Measurements from ENCODE around the gene DCAF5. TPM values are rescaled to one million over a fixed set of nuclear protein-coding genes. Genes with fewer than 3 reads are reported as not detected.
"Not testable (repeated sequence)": the region's sequence is repeated elsewhere in the genome, so short reads cannot be mapped to it uniquely, and the experiment has no call there.

Gene DCAF5
- polyA plus RNA-seq, 3 donors, result 11.4 to 33.0 (median 23.5) TPM

GRCh38 chr14:69036757-69037506, 116.0 kb downstream of the DCAF5 start:
- 79 to 91% (median 89%) methylated on average over 10 of the region's 10 CpGs for WGBS, 3 donors

GRCh38 chr14:69034612-69035262, 118.2 kb downstream of the DCAF5 start:
- WGBS, 3 donors, result 64 to 82% (median 67%) methylated on average over 7 of the region's 7 CpGs
- H3K27ac ChIP-seq (ENCODE audit: low read depth, low read length), result no peak overlapping the region

More at GRCh38 chr14:69036757-69037506, 116.0 kb downstream of the DCAF5 start:
- H3K27ac ChIP-seq (ENCODE audit: low read depth, low read length), result no peak overlapping the region

GRCh38 chr14:69027242-69027913, 125.5 kb downstream of the DCAF5 start:
- no peak overlapping the region for H3K27ac ChIP-seq (ENCODE audit: low read depth, low read length)
- WGBS, 3 donors, result 28 to 79% (median 51%) methylated on average over 1 of the region's 1 CpG

DNA sequence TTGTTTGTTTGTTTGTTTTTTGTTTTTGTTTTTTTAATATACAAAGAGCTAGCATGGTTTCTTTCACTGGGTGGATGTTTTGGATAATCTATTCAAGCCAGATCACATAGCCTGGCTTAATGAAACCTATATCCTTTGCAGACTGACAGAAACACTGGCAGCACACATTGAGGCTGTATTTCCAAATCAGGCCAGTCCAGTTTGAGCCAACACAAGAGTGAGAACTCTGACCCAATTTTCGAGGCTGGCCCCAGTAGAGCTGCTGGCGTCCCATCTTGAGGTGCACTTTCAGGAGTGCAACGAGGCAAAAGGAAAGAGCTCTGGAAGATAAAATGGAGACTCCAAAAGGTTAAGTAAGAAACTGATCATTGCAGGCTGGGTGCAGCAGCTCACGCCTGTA, 129.9 kb downstream of the DCAF5 start:
- H3K27ac ChIP-seq (ENCODE audit: low read depth, low read length), result no peak overlapping the region
- 80 to 88% (median 87%) methylated on average over 4 of the region's 4 CpGs for WGBS, 3 donors

- 84 to 96% (median 89%) methylated on average over 8 of the region's 8 CpGs for WGBS, 3 donors
- not testable (repeated sequence) for H3K27ac ChIP-seq (ENCODE audit: low read depth, low read length)
Measured at GRCh38 chr14:69022093-69022492, 130.8 kb downstream of the DCAF5 start.

DNA sequence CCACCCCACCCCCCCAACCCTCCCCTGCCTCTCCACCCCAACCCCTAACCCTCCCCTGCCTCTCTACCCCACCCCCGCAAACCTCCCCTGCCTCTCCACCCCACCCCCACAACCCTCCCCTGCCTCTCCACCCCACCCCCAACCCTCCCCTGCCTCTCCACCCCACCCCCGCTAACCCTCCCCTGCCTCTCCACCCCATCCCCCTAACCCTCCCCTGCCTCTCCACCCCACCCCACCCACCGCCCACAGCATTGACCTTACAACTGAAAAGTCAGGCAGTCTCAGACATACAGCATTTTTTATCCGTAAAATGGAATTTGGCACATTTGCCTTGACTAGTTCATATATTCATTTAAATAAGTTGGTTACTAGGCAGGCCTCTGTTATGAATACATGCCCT, 135.2 kb downstream of the DCAF5 start:
- 87 to 92% (median 90%) methylated on average over 3 to 4 of the region's 4 CpGs for WGBS, 3 donors

DNA sequence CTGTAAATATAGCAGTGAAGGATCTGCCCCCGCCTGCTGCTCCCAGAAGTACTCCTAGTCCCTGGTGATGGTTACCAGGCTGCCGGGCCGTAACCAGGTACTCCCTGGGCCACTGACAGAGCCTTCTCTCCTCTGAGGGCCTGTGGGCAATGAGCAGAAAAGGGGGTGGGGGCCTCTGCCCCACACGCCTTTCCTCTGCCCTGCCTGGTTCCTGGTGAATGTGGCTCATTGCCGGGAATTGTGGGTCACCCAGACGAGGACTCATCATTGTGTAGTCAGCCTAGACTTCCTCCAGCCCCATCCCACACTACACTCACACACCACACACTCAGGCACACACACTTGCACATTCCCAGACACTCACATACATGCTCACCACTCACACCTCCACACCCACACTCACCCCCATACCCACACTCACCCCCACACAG, 138.1 kb downstream of the DCAF5 start:
- WGBS, 3 donors, result 61 to 90% (median 75%) methylated on average over 6 of the region's 6 CpGs
- H3K27ac ChIP-seq (ENCODE audit: low read depth, low read length), result no peak overlapping the region

More for the DNA sequence above, 135.2 kb downstream of the DCAF5 start:
- H3K27ac ChIP-seq (ENCODE audit: low read depth, low read length), result no peak overlapping the region

- WGBS, 3 donors, result 65 to 74% (median 70%) methylated on average over 12 of the region's 12 CpGs
- no peak overlapping the region for H3K27ac ChIP-seq (ENCODE audit: low read depth, low read length)
Measured at GRCh38 chr14:69013943-69014782, 138.8 kb downstream of the DCAF5 start.

- WGBS, 3 donors, result 81 to 90% (median 85%) methylated on average over 5 of the region's 5 CpGs
Measured at GRCh38 chr14:69012256-69012953, 140.5 kb downstream of the DCAF5 start.

DNA sequence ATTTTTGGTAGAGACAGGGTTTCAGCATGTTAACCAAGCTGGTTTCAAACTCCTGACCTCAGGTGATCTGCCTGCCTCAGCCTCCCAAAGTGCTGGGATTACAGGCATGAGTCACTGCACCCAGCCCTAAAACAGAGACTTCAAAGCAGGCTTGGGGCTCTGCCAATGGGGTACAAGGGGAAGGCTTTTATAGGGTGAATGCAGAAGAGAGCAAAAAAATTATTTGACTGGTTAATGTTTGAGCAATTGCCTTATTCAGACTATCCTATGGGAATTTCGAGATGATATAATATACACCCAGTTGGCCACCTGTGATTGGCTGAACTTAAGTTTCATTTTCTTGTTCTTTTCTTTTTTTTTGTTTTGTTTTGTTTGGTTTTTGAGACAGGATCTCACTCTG, 142.3 kb downstream of the DCAF5 start:
- H3K27ac ChIP-seq (ENCODE audit: low read depth, low read length), result no peak overlapping the region
- WGBS, 3 donors, result 71 to 90% (median 81%) methylated on average over 1 of the region's 1 CpG

More at GRCh38 chr14:69012256-69012953, 140.5 kb downstream of the DCAF5 start:
- no peak overlapping the region for H3K27ac ChIP-seq (ENCODE audit: low read depth, low read length)

GRCh38 chr14:69008421-69008884, 144.5 kb downstream of the DCAF5 start:
- no peak overlapping the region for H3K27ac ChIP-seq (ENCODE audit: low read depth, low read length)
- 67 to 73% (median 71%) methylated on average over 1 of the region's 1 CpG for WGBS, 3 donors

DNA sequence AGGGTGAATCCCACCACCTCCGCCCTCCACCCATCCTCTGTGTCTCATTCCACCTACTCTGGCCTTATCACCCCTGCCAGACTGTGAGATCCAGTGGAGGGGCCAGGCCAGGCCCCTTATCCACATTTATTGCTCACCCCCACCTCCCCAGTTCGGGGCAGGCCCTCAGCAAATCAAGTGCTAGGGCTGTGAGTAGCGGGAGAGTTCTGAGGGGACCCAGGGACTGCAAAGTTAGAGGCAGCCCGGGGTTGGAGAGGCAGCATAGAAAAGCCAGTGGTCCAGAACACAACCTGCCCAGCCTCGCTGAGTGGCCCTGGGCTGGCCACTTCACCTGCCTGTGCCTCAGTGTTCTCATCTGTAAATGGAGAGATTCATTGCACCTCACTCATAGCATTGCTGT, 146.6 kb downstream of the DCAF5 start:
- 90 to 96% (median 92%) methylated on average over 4 to 5 of the region's 5 CpGs for WGBS, 3 donors

DNA sequence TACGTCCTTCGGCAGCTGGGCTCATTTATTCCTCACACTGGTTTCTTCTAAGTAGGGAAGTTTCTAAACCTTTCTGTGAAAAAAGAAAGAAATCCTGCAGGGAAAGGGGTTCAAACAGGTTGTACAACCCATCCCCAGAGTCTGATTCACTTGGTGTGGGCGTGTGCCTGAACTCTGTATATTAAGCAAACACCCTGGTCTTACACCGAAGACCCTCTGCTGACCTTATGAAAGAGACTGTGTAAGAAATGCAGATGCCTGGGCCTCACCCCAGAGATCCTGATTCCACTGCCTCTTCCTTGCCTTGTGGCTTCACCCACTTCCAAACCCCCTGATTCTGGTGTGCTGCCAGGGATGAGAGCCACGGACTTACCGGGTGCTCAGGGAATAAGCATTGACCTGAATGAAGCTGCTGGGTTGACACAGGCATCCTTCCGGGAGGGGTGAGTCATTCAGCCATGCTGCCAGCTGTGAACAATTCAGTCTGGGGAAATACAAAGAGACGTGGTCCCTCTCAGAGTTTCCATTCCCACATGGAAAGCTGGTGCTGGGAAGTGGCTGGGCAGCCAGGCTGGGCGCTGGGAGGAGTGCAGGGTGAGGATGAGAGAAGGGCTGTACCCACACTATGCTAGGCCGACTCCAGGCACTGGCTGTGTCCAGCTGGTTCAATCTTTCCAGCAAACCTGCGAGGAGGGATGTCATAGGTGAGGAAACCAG, 147.3 kb downstream of the DCAF5 start:
- WGBS, 3 donors, result 49 to 74% (median 59%) methylated on average over 11 of the region's 11 CpGs

More for the DNA sequence above, 146.6 kb downstream of the DCAF5 start:
- no peak overlapping the region for H3K27ac ChIP-seq (ENCODE audit: low read depth, low read length)

DNA sequence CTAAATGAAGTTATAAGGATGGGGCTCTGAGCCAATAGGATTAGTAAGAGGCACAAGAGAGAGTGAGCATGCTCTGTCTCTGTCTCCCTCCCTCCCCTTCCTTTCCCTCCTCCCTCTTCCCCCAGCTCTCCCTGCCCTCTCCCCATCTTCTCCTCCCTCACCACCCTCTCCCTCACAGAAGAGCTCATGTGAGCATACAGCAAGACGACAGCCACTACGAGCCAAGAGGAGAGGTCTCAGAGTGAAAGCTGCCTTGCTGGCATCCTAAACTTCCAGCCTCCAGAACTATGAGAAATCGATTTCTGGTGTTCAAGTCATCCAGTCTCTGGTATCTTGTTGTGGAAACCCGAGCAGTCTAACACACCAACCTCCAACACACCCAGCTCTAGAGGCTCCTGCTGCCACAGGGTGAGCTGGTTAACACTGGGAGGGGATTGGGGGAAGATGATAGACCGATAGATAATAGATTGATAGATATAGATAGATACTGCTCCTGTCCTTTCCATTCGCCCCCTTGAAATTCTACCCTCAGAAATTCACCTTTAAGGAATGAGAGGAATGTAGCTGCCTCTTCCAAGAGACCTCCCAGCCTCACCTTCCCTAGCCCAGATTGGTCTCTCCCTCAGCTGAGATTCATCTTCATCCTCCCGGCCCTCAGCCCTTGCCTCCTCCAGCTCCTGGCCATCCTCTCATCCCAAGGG, 148.0 kb downstream of the DCAF5 start:
- H3K27ac ChIP-seq (ENCODE audit: low read depth, low read length), result no peak overlapping the region
- WGBS, 3 donors, result 55 to 67% (median 63%) methylated on average over 7 of the region's 7 CpGs

More for the DNA sequence above, 147.3 kb downstream of the DCAF5 start:
- H3K27ac ChIP-seq (ENCODE audit: low read depth, low read length), result no peak overlapping the region

- H3K27ac ChIP-seq (ENCODE audit: low read depth, low read length), result no peak overlapping the region
- WGBS, 3 donors, result 84 to 89% (median 84%) methylated on average over 10 of the region's 10 CpGs
Measured at GRCh38 chr14:69003626-69004025, 149.3 kb downstream of the DCAF5 start.

DNA sequence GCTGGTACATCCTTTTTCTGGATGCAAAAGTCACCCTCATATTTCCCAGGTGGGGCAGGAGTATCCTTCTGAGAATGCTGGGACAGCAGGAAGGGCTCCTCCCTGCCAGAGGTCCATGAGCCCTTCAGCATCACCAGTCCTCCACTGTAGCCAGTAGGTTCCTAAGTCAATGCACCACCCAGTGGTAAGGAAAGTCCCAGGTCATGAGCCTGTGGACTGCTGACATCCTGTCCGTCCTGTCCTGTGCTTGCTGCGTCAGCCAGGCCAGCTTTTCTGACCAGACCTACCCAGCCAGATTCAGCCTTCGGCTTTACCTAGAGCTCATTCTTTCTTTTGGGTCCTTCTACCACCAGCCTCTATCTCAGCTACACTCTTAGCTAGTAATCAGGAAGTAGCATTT, 150.8 kb downstream of the DCAF5 start:
- H3K27ac ChIP-seq (ENCODE audit: low read depth, low read length), result no peak overlapping the region
- WGBS, 3 donors, result 52 to 78% (median 64%) methylated on average over 3 of the region's 3 CpGs

Measured in adipose tissue (tissue), 3 donors.